CD1c-positive myeloid dendritic cell (primary cell): ENCODE measurements around the gene METTL8.
"Not testable (repeated sequence)": the region's sequence is repeated elsewhere in the genome, so short reads cannot be mapped to it uniquely, and the experiment has no call there.

Experiments used
- DNase-seq: peaks from one replicate; pipeline ENCODE4 v3.0.0-alpha.2; 2016; ENCODE audit errors: extremely low spot score

The METTL8 gene

DNA sequence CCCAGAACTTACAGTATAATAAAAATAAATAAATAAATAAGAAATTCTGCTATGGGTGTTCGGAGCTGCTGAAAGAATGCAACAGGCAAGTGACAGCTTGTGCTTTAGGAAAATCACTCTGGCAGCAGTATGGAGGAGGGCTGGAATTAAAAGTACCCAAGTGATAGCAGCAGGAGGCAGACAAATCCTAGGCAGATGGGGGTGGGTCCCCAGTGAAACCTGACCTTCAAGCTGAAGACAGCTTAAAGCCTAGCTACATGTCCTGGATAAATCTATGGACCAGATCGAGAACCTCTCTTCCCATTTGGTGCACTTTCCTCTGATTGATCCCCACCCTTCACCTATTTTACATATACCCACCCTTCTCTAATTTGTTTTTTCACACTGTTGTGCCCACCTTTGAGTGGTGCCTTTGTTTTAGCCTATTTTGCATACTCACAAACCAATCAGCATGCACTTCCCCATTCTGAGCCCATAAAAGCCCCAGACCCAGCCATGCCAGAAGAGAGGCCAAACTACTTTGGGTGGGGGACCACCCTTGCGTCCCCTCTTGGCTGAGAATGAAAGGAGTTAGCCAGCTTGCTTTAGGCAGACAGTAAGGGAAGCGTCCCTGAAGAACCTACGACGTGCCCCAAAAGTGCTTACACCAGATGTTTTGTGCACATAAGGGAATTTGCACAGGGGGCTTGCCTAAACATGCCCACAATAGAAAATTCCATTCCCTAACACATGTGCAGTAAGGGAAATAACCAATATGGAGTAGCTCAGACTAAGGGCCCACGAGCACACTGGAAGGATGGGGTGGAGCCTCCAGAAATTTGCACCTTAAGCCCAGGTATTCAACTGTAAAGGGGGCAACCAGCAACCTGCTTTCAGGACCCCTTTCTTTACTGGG lies 3.0 kb downstream of the METTL8 start:
- DNase-seq = no peak

DNA sequence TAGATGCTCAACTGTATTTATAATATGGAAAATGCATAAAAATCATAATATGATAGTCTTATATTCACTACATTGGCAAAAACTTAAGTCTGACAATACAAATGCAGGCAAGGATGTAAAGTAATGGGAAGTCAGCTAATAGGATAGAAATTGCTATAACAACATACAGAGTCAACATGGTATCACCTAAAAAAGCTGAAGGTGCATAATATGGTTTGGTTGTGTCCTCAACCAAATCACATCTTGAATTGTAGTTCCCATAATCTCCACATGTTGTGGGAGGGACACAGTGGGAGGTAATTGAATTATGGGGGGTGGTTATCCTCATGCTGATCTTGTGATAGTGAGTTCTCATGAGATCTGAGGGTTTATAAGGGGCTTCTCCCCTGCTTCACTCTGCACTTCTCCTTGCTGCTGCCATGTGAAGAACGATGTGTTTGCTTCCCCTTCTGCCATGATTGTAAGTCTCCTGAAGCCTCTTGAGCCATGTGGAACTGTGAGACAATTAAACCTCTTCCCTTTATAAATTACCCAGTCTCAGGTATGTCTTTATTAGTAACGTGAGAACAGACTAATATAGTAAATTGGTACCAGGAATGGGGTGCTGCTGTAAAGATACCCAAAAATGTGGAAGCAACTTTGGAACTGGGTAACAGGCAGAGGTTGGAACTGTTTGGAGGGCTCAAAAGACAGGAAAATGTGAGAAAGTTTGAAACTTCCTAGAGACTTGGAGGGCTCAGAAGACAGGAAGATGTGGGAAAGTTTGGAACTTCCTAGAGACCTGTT lies 10.9 kb downstream of the METTL8 start:
- not testable (repeated sequence) for DNase-seq

DNA sequence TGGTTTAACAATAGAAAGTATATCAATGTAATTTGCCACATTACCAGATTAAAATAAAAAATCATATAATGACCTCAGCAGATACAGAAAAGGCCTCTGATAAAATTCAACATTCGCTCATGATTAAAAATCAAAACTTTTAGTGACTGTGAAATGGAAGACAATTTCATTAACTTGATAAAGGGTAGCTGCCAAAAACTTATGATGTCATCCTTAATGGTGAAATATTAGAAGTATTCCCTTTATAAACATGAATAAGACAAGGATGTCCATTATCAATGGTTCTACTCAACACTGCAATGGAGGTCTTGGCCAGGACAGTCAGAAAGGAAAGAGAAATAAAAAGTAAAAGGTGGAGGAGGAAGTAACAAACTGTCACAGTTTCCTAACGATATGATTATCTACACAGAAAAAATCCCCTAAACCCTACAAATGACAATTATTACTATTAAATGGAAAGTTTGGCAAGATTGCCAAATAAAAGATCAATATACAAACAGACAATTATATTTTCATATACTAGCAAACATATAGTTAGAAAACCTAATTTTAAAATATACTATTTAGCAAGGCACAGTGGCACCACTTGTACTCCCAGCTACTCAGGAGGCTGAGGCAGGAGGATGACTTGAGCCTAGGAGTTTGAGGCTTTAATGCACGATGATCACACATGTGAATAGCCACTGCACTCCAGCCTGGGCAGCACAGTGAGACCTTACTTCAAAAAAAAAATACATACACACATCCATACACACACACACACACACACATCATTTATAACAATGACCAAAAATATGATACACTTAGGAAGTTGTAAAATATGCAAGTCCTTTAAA lies 12.8 kb downstream of the METTL8 start:
- DNase-seq = no peak

DNA sequence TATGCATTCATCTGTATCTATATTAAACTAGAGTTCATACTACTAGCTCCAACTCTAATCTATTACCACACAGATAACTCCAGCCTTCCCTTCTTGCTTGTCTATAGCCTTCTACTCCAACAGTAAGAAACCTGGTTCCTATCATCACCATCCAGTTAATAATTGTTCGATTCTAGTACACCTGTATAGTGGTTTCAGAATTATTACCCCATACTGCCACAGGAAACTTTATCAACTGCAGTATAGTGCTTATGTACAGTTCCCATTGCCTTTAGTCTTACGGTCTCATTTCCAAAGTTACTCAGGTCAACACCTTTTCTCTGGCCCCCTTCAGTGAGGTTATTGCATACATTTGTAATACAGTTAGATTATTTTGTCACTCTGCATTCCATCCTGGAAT lies 14.5 kb downstream of the METTL8 start:
- DNase-seq = no peak

DNA sequence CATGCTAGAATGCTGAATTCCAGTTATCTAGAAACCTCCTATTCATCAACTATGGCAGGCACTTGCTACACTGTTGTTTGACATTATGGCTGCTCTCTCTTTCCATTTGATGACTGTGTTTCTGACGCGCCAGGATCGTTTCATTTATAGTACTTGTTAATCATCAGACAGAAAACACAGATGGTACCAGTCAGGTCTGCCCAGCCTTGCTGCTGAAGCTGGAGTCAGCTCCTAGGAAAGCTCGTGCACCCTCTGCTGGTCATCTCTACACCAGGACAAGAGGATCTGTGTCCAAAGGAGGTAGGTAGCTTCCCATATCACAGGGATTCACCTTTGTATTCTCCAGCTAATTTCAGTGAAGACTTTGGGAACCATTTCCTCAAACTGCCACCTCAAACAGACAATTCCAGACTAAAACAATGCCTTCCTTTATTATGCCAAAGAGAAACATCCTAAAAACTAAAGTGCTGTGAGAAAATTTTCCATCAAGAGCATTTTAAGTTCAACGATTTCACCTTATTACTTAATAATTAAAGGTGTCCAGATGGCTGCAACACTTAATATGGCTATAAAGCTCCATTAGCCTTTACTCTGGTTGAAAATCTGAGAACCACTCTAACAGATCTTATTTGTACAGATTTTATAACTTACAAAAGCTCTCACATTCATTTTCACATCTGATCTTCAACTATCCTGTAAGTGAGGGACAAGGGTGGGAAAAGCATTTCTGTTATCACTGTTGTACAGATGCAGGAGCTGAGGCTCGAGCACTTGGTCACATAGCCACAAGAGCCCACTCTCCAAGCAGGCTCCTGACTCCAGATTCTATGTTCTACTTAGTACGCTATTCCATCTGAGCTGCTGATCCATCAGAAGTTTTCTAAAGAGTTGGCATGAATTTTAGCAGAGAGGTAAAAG lies 17.5 kb downstream of the METTL8 start:
- DNase-seq = peak; percentile 73

DNA sequence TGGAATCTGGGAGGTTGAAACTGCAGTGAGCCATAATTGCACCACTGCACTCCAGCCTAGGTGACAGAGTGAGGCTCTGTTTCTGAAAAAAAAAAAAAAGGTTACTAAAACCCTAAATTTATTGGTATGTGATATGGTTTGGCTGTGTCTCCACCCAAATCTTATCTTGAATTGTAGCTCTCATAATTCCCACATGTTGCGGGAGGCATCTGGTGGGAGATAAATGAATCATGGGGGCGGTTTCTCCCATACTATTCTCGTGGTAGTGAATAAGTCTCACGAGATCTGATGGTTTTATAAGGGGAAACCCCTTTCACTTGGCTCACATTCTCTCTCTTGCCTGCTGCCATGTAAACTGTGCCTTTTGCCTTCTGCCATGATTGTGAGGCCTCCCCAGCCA lies 19.1 kb downstream of the METTL8 start:
- DNase-seq = not testable (repeated sequence)

DNA sequence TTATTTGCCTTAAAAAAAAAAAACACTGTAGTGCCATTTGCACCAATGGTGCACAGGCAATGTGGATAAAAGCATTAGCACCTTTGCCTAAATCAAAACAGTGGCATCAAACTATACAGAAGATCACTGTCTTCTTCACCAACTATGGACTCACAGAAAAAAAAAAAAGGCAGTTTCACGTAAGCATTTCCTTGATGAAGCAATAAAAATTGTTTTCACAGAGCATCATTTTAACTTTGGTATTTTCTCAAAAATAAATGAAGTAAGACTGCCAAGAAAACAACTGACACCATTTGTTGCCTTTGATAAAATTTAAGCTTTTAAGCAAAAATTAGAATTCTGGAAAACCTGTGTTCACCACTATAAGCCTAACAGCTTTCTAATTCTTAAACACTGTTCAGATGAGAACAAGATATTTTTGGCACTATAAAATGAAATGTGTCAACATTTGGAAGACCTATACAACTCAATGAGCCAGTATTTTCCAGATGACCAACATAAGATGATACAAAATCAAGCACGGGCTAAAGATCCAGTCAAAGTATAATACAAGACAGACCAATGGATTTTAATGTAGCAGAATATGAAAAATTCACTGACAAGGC lies 21.1 kb downstream of the METTL8 start:
- no peak for DNase-seq

DNA sequence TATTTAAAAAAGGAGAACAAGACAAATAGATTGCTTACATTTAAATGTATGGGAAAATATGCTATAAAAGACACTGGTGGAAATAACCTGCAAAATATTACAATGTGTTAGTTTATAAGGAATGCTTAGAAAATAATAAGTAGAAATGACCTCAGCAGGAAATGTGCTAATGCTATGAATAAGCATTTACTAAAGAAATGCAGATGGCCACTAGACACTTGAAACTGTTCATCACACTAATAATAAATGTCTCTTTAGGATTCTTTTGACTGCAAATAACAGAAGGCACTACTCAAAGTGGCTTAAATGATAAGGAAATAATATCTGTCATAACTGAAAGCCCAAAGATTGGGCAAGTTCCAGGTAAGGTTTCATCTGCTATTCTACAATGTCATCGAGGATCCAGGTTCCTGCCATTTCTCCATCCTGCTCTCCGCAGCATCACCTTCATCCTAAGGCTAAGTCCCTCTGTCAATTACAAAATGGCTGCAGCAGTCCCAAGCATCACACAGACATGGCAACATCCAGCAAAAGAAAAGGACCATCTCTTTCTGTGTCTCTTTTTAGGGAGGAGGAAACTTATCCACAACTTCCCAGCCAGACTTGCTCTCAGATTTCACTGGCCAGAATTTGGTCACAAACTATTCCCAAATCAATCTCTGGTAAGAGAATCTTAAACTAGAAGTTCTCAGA lies 21.9 kb downstream of the METTL8 start:
- DNase-seq = no peak

DNA sequence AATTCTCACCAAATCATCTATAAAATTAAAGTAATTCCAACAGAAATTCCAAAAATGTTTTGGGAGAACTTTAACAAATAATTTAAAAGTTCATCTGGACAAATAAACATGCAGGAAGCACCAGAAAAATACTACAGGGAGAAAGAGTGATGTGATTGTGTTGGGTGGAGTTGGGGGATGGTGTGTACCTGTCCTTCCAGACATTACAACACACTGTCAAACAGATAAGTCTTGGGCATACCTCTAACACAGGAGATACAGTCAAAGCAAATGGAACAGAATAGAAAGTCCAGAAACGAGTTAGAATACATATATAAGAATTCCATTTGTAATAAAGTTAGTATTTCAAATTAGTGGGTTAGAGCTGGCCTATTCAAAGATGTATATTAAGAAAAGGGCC lies 22.6 kb downstream of the METTL8 start:
- no peak for DNase-seq

DNA sequence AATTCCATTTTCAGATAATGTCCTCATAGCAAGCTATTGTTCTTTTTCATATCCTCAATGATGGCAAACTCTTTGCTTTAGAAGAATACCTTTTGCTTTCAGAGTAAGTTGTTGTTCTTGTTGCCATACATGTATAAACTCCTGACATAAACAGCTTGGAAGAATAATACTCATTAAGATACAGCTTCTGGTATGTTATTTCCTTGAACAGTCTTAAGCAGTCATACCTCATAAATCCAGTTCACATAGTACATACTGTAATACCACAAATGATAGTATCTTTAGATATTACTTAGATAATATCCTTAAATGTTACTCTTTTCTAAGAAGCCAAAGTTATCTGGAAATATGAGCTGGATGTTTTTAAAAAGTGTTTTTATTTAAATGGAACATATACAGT lies 23.2 kb downstream of the METTL8 start:
- DNase-seq = no peak

DNA sequence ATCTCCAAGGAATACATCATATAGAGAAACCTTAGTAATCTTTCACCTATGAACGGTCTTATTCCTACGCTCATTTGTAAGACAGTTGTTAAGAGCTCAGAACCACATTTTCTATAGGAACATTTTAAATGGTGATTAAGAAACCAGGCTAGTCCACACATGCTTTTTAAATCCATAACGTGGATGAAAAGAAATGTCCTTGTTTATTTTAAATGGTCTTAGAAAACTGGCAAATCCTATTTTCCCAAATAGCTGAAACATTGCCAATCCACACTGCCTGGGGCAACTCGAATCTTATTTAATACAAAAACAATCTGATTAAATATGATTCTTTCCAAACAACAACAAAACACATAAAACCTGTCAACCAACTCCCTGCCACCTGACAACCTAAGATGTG lies 23.7 kb downstream of the METTL8 start:
- no peak for DNase-seq

DNA sequence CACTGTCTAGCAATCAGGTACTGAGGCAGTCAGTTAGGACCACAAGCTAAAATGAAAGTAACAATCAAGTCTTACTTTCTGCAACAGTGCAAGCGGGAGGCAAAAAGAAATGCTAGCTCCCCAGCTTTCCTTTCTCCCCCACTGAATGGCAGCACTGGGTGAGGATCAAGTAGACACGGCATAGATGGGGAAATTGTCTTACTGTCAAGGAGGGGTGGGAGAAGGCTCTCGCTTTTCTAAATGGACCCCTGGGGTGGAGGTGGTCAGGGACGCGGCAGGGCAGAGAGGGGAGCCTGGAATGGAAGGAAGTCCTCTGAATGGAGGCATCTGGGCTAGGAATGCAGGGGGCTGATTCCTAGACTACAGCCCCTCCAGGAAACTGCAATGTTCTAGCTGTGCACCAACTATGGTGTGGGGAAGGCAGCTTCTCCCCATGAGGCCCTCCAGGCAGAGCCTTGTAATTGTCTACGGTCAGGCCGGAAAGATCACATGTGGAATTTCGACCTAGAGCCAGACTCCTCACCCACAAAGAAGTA lies 24.3 kb downstream of the METTL8 start:
- no peak for DNase-seq

DNA sequence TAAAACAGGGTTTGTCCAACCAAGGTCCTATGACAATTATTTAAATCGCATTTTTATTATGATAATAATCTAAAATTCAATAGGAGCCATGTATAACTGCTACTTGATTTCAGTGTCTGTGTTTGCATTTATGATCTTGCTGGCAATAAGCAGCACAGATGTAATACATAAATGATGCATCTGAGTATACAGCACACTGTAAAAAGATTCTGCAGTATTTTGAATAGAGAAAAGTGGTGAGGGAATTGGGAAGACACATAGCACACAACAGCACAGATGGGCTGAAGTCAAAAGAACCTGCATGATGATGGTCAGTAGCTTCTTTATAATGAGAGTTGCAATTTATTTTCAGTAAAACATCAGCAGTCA lies 26.1 kb downstream of the METTL8 start:
- DNase-seq = no peak

DNA sequence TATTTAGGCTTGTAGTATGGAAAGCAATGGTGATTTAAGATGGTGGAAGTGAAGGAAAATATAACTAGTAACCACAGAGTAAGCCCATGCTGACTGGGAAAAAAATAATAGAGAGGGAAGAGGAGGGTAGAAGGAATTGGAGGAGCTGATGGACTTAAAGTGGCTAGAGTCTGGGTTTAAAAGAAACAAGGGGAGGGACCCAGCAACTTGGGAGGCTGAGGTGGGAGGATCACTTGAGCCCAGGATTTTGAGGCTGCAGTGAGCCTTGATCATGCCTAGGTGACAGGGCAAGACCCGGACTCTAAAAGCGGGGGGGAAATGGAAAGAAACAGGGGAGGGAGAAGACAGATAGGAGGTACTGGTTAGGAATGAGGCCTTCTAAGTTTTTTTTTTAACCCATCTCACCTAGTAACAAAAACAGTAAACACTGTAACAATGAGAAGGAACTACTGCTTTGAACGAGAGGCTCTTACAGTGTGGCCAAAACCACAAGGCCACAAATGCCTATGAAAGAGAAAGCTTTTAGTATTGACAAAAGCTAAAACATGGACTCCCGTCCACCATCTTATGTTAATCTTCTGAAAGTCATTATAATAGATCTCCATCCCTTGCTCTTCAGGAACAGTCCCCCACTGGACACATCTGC lies 26.6 kb downstream of the METTL8 start:
- DNase-seq = no peak

DNA sequence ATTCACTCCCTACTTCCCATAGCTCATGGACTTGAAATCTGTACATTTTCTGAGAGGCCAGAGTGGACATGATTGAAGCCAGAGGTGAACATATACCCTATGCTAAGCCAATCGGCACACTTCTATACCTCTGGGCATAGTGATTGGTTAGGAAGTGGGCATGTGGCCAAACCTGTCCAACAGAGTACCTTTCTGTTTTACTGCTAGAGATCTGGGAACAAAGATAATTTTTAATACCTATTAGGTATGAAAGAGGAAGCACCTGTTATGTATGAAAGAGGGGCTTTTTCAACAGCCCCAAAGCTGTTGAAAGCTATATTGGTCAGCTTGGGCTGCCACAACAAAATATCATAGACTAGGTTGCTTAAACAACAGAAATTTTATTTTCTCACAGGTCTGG lies 27.7 kb downstream of the METTL8 start:
- DNase-seq = no peak

DNA sequence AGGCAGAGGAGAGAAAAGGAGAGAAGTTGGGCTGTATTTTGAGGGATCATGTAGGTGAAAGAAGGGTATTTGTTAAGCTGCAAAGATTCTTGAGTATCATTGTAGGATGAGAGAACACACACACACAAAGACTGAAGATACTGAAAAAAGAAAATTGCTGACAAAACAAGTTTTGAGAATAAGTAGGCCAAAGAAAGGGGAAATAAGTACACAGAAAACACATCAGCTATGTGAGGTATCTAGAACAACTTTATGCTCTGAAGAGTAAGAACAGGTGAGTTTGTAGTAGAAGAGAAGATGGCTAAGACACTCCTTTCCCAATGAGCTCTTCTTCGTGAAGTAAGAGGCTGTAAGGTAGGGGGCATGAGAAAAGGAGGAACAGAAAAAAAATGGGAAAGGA lies 28.2 kb downstream of the METTL8 start:
- no peak for DNase-seq

DNA sequence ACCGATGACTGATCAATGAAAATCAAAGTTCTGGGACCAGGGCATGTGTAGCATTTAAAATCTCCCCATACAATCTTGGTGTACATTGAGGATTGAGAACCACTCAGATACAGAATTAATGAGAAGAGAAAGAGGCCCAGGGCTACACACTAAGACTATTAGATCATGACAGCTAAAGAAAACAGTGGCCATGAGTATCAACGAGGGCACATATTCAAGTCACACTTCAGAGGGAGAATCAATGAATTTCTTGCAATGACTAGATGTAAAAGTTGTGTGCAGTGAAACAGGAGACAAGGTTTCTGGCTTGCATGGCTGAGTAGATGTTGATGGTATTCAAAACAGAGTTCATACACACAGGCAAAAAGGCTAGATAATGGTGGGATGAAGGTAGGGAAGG lies 29.1 kb downstream of the METTL8 start:
- no peak for DNase-seq

DNA sequence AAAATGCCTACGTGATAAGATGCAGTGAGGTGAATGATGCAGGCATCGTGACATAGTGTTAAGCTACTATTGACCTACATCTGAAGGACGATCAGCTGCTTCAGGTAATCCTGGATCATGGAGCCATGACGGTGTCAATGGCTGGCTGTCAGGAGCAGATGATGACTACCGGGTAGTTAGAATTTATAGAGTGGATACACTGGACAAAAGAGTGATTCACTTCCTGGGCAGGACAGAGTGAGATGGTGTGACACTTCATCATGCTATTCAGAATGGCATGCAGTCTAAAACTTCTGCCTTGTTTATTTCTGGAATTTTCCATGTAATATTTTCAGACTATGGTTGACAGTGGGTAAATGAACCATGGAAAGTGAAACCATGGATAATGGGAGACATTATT lies 29.5 kb downstream of the METTL8 start:
- DNase-seq = no peak

DNA sequence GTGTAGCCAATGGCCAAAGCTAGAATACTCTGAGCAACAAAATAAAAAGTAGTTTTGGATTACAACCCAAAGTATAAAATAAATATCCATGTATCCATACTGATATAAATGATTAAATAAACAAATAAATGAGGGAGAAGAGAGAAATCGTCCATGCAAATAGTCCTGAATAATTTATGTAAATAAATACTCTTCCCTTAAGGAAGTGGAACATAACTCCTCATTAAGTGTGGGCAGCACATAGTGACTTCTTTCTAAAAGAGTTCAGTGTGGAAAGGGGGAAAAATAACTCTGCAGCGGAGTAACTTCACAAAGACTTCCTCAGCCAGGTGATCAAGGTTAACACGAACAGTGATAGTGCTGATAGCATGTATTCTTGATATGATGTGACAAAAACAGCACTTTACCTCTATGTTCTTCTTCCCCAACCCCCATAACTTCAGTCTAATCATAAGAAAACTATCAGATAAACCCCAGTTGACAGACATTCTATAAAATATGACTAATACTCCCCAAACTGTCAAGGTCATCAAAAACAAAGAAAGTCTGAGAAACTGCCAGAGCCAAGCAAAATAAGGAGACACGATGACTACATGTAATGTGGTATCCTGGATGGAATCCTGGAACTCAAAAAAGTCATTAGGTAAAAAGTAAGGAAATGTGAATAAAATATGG lies 30.7 kb downstream of the METTL8 start:
- DNase-seq = no peak
